ENCODE results near the gene KATNA1.

The KATNA1 gene

DNA sequence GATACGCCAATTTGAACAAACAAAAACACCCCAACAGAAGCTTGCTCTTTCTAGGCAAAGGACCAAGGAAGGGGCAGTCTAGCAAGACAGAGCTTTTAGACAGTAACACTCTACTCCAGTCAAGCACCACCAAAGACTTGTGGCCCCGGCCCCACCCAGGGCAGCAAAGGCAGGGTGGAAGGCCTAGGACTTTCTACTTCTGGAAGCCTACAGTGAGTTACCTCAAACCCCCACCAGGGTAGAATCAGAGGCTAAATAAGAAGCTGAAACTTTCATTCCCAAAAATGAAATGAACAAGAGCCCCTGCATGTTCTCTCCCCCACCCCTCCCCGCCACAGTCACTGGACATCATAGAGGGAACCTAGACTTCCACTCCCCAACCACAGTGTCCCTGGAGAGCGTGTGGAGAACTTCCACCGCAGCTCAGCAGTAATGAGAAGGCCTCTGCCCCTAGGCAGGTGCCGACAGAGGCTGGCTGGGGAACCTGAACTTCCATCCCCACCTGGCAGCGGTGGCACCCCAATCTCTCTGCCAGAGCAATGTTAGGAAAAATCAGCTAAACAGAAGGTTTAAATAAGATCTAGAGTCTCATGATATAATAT is 40.0 kb downstream of the KATNA1 start:
- no peak for DNase-seq (ENCODE audit: low spot score)

GRCh38 chr6:149600508-149600907 is 48.0 kb downstream of the KATNA1 start:
- no peak for DNase-seq (ENCODE audit: low spot score)

- no peak for DNase-seq (ENCODE audit: low spot score)
Measured at GRCh38 chr6:149593408-149593807, 55.1 kb downstream of the KATNA1 start.

DNA sequence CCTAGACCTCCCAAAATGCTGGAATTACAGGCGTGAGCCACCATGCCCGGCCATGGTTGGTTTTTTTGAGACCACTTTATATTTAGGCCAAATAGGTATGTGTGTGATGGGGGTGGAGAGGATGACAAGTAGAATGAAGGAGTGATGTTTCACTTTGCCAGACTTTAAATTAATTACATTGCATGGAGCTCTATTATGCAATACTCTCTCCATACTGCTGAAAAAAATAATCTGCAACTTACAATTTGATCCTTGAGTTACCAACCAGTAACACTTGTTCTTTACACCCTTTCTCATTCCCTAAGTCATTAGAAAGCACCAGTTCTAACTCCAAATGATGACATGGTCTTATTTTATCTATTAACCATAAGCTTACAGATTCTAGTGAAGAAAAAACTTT is 55.5 kb downstream of the KATNA1 start:
- no peak for DNase-seq (ENCODE audit: low spot score)

GRCh38 chr6:149586149-149586548 is 62.4 kb downstream of the KATNA1 start:
- DNase-seq (ENCODE audit: low spot score), result no peak

- DNase-seq (ENCODE audit: low spot score), result no peak
Measured at GRCh38 chr6:149581349-149581748, 67.2 kb downstream of the KATNA1 start.

DNA sequence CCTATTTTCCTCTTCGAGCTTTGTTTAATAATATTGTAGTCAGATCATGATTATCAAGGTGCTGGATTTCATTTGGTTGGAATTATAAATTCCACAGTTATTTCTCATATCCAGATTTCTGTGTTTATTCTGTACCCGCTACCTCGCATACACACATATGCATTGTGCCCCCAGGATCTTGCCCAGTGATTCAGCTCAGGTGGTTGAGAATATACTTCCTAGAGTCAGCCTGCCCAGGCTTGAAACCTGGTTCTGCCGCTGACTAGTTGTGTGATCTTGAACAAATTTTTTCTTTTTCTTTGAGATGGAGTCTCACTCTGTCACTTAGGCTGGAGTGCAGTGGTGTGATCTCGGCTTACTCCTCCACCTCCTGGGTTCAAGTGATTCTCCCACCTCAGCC is 67.6 kb downstream of the KATNA1 start:
- no peak for DNase-seq (ENCODE audit: low spot score)

DNA sequence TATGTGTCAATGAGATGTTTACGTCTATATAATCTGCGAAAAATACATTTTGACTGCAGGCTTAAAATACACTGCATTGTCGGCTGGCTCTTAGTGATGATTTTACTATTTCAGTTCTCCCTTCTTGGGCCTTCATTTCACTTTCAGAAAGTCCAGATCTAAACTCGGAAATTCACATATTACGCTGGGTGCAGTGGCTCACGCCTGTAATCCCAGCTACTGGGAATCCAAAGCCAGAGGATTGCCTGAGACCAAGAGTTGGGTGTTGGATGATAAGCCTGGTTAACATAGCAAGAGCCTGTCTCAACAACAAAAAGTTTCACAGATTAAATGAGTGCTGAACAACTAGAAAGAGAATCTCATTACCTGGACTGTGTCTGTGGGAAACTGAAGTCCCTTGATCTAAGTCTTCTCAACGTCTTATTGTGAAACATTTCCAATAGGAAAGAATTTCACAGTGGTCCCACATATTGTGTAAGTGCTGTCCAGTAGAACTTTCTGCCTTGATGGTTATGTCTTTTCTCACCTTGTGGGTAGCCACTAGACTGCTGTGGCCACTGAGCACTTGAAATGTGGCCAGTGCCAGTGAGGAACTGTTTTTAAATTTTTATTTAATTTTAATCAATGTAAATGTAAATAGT is 80.4 kb downstream of the KATNA1 start:
- no peak for DNase-seq (ENCODE audit: low spot score)

DNA sequence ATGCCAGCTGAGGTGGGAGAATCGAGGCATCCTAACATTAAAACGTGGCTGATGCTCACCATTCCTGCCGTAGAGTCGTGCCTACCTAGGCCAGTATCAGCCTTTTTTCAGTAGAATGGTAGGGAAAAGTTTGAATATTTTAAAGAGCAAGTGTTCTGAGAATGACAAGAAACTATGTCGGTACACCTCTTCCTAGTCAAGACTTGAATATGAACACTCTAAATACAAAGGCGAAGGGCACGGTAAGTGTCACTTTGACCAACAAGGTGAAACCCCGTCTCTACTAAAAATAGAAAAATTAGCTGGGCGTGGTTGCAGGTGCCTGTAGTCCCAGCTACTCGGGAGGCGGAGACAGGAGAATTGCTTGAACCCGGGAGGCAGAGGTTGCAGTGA is 81.3 kb downstream of the KATNA1 start:
- no peak for DNase-seq (ENCODE audit: low spot score)

GRCh38 chr6:149566410-149567193 is 81.9 kb downstream of the KATNA1 start:
- DNase-seq (ENCODE audit: low spot score), result peak; percentile 68

DNA sequence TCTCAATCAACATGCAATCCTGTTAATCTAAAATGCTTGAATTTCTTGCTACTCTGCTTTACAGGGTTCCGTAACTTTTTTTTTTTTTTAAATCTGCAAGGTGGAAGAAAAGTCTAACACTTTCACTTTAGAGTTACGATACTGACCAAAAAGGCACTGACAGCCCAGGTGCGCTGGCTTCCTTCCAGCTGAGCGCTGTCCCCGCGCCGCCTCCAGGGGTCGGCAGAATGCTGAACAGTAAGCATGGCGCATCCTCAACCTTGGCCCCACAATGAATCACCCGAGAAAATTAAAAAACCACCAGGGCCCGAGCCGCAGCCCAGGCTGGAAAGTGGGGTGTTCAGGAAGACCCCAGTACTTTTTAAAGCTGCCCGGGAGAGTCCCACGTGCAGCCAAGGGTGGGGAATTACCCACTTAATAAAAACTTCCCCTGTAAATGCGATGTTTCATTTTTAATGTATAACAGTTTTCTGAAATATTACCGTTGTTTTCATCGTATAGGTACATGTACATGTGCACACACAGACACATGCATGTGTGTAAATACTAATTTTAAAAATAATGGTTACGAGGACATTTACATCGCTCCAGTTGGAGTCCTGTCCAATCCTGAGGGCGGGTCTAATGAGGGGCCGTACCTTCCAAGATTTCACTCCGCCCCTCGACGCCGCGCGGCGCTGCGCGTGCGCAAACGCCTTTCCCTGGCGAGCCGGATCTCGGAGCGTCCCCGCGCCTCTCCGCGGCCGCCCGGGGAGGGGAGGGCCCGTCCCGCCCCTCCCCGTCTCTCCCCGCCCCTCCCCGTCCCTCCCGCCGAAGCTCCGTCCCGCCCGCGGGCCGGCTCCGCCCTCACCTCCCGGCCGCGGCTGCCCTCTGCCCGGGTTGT is 82.7 kb downstream of the KATNA1 start, which contains the start of gene GINM1:
Gene GINM1 (plus strand): TSS at position 849 of the 883 bp plus-strand sequence. CDS start 40 bp downstream, outside the sequence.
- DNase-seq (ENCODE audit: low spot score), result peak; percentile 97

GRCh38 chr6:149563928-149564325 is 84.6 kb downstream of the KATNA1 start:
- no peak for DNase-seq (ENCODE audit: low spot score)

DNA sequence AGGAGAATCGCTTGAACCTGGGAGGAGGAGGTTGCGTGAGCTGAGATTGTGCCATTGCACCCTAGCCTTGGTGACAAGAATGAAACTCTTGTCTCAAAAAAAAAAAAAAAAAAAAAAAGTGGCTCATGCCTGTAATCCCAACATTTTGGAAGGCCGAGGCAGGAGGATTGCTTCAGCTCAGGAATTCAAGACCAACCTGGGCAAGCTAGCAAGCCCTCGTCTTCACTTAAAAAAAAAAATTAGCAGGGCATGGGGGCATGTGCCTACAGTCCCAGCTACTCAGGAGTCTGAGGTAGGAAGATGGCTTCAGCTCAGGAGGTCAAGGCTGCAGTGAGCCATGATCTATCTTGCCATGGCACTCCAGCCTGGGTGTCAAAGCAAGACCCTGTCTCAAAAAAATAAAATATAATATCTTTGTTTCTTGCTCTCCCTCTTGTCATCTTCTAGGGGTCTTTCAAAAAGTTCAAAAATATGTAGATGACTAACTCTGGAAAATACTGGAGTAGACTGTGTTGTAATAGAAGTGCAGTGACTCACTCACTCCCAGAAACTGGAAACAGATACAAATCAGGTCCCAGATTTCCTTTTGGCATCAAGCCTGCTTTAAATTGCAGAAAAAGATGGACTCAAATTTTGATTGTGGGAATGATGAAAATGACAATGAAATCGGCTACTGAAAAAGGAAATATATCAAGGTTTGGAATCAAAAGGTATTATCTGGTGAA is 85.1 kb downstream of the KATNA1 start:
- DNase-seq (ENCODE audit: low spot score), result no peak

- DNase-seq (ENCODE audit: low spot score), result peak; percentile 65
Measured at GRCh38 chr6:149560736-149561135, 87.8 kb downstream of the KATNA1 start.

DNA sequence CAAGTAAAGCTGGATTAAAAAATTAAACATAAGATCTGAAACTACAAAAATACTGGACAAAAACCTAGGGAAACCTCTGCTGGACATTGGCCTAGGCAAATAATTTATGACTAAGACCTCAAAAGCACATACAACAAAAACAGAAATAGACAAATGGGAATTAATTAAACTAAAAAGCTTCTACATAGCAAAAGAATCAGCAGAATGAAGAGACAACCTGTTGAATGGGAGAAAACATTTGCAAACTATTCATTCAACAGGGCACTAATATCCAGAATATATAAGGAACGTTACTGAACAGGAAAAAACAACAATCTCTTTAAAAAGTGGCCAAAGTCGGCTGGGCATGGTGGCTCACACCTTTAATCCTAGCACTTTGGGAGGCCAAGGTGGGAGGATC is 89.1 kb downstream of the KATNA1 start:
- DNase-seq (ENCODE audit: low spot score), result no peak

- no peak for DNase-seq (ENCODE audit: low spot score)
Measured at GRCh38 chr6:149558029-149558428, 90.5 kb downstream of the KATNA1 start.

DNA sequence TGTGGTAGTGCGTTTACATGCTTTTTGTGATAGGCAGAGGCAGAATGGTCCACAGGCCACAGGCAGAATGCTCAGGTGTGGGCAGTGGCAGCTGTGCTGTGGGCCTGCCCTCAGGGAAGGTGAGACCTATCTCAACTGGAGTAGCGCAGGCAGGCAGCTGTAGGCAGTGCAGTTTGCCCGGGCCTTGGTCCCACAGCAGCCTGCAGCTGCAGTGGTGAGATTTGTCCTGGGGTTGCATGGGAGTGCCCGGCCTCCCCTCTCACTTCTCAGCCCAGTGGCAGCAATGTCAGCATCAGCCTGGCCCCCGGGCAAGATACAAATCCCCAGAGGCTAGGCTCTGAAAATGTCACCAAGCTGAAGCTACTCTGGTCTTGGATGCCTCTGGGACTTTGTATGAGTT is 96.6 kb downstream of the KATNA1 start:
- DNase-seq (ENCODE audit: low spot score), result no peak

DNA sequence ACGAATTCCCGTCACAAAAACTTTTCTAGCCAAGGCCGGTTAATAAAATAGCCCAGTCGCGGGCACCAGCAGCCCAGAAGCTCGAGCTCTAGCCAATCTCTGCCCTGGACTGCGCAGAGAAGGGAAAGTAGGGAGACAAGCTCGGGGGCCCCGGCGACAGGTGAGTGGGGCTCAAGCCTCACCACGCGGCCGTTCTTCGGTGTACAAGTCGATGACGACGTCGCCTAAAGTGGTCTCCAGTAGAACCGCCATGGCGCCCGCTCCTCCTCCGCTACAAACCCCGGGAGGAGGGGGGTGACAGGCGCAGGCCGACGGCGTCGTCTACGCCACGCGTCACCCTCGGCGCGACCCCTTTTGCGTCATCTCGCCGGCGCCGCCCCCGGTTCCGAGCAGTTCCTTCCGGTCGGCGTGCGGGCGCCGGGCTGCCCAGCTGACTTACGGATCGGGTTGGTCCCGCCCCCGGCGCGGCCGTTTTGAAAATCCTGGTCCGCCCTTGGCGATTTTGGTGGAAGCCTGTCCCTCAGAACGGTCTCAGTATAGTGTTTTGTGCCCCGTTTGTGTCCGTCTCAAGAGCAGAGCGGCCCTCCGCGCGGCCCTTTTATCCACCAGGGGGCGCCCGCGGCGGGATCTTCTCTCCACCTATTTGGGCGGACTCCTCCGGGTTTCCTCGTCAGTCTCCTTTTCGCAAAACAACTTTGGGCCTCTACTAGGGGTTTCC is 102.6 kb downstream of the KATNA1 start, which contains the start of gene PPIL4:
Gene PPIL4 (minus strand): TSS at position 290 of the 718 bp plus-strand sequence. CDS start 38 bp downstream, at position 252.
- peak; percentile 95 for DNase-seq (ENCODE audit: low spot score)

- DNase-seq (ENCODE audit: low spot score), result peak; percentile 82
Measured at GRCh38 chr6:149545258-149545753, 103.2 kb downstream of the KATNA1 start.
